GM19463 (cell line): ENCODE measurements around the gene TSPEAR.

Experiments used
- ATAC-seq: cut with Tn5 transposase; IDR thresholded peaks from one replicate; pipeline ENCODE4 v1.9.1; 2021; ENCODE audit warnings: mild to moderate bottlenecking, moderate library complexity; ENCODE audit not compliant: unreplicated experiment

The TSPEAR gene

GRCh38 chr21:44723177-44724131 lies 12.1 kb upstream of the TSPEAR start:
- no peak for ATAC-seq

GRCh38 chr21:44722731-44723130 lies 11.4 kb upstream of the TSPEAR start:
- no peak for ATAC-seq

- no peak for ATAC-seq
Observed at GRCh38 chr21:44720170-44720569, 8.8 kb upstream of the TSPEAR start.

- no peak for ATAC-seq
Observed at GRCh38 chr21:44718571-44718970, 7.2 kb upstream of the TSPEAR start.

GRCh38 chr21:44718093-44718492 lies 6.7 kb upstream of the TSPEAR start:
- no peak for ATAC-seq

GRCh38 chr21:44716984-44717383 lies 5.6 kb upstream of the TSPEAR start:
- no peak for ATAC-seq

GRCh38 chr21:44714905-44715304 lies 3.5 kb upstream of the TSPEAR start:
- no peak for ATAC-seq

GRCh38 chr21:44713846-44714245 lies 2.5 kb upstream of the TSPEAR start:
- ATAC-seq = no peak

GRCh38 chr21:44713130-44713529 lies 1.8 kb upstream of the TSPEAR start:
- ATAC-seq = no peak

- no peak for ATAC-seq
Observed at GRCh38 chr21:44712203-44713028, 1.0 kb upstream of the TSPEAR start.

- ATAC-seq = no peak
Observed at GRCh38 chr21:44710756-44711326, 531 bp downstream of the TSPEAR start.

GRCh38 chr21:44710294-44710665 lies 1.1 kb downstream of the TSPEAR start:
- ATAC-seq = no peak

GRCh38 chr21:44709426-44710293 lies 1.7 kb downstream of the TSPEAR start:
- no peak for ATAC-seq

- no peak for ATAC-seq
Observed at GRCh38 chr21:44708866-44709425, 2.4 kb downstream of the TSPEAR start.

- ATAC-seq = no peak
Observed at GRCh38 chr21:44708213-44708865, 3.0 kb downstream of the TSPEAR start.

- ATAC-seq = no peak
Observed at GRCh38 chr21:44706706-44707581, 4.4 kb downstream of the TSPEAR start.

GRCh38 chr21:44706026-44706705 lies 5.2 kb downstream of the TSPEAR start:
- no peak for ATAC-seq

- ATAC-seq = no peak
Observed at GRCh38 chr21:44704636-44705001, 6.8 kb downstream of the TSPEAR start.
